GM19043 (cell line): ENCODE measurements around the gene PKDCC.

Source experiments
- ATAC-seq: cut with Tn5 transposase; IDR thresholded peaks from one replicate; pipeline ENCODE4 v1.9.1; 2021; ENCODE audit warnings: low read depth; ENCODE audit not compliant: unreplicated experiment

The PKDCC gene

DNA sequence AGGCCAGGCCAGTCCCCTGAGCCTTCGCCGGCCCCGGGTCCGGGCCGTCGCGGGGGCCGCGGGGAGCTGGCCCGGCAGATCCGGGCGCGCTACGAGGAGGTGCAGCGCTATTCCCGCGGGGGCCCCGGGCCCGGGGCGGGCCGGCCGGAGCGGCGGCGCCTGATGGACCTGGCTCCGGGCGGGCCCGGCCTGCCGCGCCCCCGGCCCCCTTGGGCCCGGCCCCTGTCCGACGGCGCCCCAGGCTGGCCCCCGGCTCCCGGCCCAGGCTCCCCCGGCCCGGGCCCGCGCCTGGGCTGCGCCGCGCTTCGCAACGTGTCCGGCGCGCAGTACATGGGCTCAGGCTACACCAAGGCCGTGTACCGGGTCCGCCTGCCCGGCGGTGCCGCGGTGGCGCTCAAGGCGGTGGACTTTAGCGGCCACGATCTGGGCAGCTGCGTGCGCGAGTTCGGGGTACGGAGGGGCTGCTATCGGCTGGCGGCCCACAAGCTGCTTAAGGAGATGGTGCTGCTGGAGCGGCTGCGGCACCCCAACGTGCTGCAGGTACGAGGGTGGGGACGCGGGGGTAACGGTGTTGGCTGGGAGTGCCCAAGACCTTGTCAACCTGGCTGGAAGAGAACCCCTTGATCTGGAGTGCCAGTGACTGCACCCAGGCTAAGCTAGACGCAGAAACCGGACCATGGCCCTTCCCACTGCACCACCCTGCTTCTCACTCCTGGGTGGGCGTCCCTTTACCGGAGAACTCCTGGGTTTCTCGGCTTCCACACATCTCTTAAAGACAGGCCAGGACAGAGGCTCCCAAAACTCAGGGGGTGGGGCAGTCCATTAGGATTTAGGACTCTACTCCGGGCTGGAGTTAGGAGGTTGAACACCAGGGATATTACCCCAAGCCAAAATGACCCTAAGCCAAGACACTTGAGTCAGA, 739 bp downstream of the PKDCC start:
- ATAC-seq: no peak

- ATAC-seq: no peak
Observed at GRCh38 chr2:42049221-42050009, 1.6 kb downstream of the PKDCC start.

GRCh38 chr2:42050010-42050702, 2.3 kb downstream of the PKDCC start:
- no peak for ATAC-seq

GRCh38 chr2:42050703-42051542, 3.1 kb downstream of the PKDCC start:
- no peak for ATAC-seq

DNA sequence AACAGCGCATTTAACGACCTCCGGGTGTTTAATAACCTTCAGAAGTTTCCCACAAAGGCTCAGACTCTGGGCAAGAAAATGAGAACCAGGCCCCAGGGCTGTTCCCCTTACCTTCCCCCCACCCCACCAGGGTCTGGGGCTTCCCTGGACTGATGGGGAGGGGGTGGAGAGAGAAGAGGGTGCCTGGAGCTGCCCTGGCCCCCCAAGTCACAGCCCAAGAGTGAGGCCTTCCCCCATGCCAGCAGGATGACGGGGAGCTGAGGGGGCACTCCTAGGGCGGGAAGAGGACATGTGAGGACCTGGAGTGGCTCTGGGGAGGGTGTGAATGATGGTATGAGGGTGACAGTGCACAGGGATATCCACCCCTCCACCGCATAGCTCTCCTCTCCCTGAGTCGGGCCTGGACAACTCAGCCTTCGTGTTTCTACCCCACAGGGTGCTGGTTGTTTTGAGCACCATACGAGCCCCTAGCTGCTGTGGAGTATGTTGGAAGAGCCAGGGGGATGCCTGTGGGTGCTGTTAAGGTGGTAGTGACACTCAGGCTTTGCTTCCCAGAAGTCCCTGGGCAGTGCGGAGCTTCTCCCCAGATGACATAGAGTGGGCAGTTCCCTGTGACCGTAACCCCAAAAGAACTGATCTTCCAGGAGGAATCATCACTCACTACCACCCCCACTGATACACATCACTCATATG, 3.9 kb downstream of the PKDCC start:
- no peak for ATAC-seq

GRCh38 chr2:42052702-42053481, 5.1 kb downstream of the PKDCC start:
- no peak for ATAC-seq

DNA sequence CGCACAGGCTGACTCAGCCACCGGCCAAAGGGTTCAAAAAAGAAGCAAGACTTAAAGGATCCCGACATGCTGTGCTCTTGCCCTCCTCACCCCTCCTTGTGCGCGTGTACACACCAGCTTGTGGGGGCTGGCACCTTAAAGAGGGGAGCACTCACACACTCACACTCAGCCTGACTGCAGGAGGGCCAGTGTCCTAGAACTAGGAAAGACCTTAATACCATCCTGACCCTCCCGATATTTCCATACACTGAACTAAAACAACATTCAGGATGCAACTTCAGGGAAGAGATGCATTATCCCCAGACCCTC, 5.6 kb downstream of the PKDCC start:
- ATAC-seq: no peak

GRCh38 chr2:42053791-42054701, 6.2 kb downstream of the PKDCC start:
- ATAC-seq: no peak

- no peak for ATAC-seq
Observed at GRCh38 chr2:42054714-42055430, 7.1 kb downstream of the PKDCC start.

DNA sequence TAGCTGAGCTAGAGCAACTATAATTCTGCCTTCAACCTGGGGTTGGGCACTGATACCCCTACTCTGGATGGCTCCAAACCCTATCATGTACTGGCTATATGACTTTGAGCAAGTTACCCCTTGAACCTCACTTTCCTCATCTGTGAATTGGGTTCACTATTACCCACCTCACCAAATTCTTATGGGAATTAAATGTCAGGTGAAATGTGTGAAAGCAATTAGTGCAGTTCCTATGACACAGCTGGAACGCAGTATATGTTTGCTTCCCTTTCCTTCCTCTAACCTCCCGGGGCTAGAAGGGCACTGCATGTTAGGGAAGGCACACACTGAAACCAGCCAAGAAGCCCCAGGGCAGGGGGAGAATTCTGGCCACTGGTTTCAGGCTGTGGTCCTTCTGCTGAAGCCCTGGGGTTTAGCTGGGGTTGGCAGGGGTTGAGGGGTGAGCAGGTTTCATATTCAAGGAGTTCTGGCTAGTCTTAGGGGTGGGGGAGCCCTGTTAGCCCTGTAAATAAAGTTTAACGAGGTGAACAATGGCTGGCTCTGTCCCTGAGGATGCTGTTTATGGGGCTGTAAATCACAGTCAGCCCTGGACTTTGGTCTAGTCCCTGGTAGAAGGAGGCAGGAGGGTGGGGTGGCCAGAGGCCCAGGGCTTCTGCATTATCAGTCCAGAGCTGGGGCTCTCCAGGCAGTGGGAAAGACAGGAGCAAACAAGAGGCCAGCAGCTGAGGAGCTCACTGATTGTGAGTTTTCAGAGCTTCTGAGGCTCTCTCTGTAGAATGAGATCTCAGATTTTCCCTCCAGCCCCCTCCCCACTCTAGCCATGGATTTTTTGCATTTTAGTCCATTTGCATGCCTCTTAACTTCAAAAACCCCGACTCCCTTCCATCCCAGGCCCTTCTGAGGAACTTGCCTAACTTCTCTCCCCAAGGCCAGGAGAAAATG, 8.0 kb downstream of the PKDCC start:
- ATAC-seq: no peak

- no peak for ATAC-seq
Observed at GRCh38 chr2:42057159-42057901, 9.5 kb downstream of the PKDCC start.

DNA sequence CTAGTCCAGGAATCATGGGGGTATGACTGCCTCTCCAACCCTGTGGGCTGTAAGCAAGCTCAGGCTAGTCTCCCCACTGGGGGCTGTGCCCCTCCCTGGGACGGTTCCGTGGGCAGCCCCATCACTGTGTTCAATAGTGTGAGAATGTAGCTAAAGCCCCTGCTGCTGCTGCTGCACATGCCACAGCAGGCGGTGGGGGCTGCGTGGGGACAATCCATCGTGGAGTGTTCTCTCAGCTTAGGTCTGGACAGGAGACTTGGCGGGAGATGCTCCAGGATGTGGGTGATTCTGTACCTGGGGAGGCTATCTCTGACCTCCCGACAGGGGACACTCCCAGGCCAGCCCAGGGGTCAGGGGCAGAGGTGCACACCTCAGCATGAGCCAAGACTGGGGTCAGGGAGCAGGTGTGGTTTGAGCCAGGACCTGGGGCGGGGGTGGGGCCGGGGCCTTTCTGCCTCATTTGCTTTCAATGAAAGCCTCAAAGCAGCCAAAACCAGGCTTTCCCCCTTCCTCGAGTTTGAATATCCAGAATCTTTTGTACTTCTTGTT, 10.2 kb downstream of the PKDCC start:
- ATAC-seq: no peak

DNA sequence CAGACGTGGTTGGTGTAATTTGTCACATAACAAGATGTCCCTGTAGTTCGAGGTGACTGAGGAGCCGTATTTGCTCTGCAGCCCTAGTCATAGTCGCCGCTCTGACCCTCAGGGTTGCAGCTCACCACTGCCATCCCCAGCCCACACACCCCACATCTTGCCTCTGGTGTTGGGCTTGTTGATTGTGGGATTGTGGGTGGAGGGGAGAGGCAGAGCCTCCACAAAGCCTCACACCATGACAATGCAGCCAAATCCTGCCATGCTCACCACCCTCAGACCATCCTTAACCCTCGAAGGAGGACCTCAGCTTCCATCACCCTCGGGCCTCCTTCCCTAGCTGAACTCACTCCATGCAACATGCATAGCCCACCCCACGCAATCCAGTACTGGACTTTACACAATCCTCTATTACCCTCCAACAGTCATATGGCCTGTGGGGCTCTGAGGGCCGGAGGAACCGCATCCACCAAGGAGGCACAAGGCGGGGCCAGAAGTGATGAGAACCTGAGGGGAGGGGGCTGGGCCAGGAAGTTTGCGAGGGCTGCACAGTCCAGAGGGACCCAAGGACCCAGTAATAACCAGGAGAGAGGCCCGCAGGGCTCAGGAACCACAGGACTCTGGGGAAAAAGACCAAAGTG, 11.6 kb downstream of the PKDCC start:
- ATAC-seq: no peak

- no peak for ATAC-seq
Observed at GRCh38 chr2:42060028-42060427, 12.2 kb downstream of the PKDCC start.
